IPS-20b (cell line): Measurements from ENCODE around the gene NFATC2IP.
A peak's percentile ranks its signal among the peaks of the same experiment; 100 is the strongest.
"Not testable (repeated sequence)": the region's sequence is repeated elsewhere in the genome, so short reads cannot be mapped to it uniquely, and the experiment has no call there.

Experiments used
- H3K27ac ChIP-seq: one replicate; pipeline ENCODE4 v1.5.1; 2013; ENCODE audit warnings: low read length
- H3K27me3 ChIP-seq: 2 replicates; pipeline ENCODE4 v1.6.1; 2013; ENCODE audit warnings: mild to moderate bottlenecking, low read length, inconsistent platforms; ENCODE audit not compliant: insufficient read depth
- H3K36me3 ChIP-seq: 2 replicates; pipeline ENCODE4 v1.6.1; 2013; ENCODE audit warnings: low read depth, mild to moderate bottlenecking, inconsistent platforms, low read length, moderate library complexity; ENCODE audit not compliant: insufficient read depth
- H3K4me1 ChIP-seq: 2 replicates; pipeline ENCODE4 v1.6.1; 2013; ENCODE audit warnings: mild to moderate bottlenecking, control low read depth, inconsistent platforms, low read length, moderate library complexity; ENCODE audit not compliant: insufficient read depth
- H3K4me3 ChIP-seq: 2 replicates; pipeline ENCODE4 v1.5.1; 2013; ENCODE audit warnings: mild to moderate bottlenecking, low read length, inconsistent platforms
- H3K9ac ChIP-seq: 2 replicates; pipeline ENCODE4 v1.6.1; 2013; ENCODE audit warnings: low read depth, mild to moderate bottlenecking, inconsistent platforms, low read length, moderate library complexity
- H3K9me3 ChIP-seq: 2 replicates; pipeline ENCODE4 v1.6.1; 2013; ENCODE audit warnings: mild to moderate bottlenecking, low read depth, low read length, inconsistent platforms; ENCODE audit not compliant: insufficient read depth

NFATC2IP gene

GRCh38 chr16:28930203-28930602 lies 20.5 kb upstream of the NFATC2IP start:
- Histone ChIP-seq H3K4me1 (no peaks in the 10 kb centered on the region), H3K27ac (no peak overlapping the region), H3K9ac (no peak overlapping the region), H3K36me3 (no peaks in the 10 kb centered on the region), H3K27me3 (no peaks in the 10 kb centered on the region), H3K4me3 (no peak overlapping the region), H3K9me3 (no peaks in the 10 kb centered on the region)

GRCh38 chr16:28930652-28931051 lies 20.1 kb upstream of the NFATC2IP start:
- Histone ChIP-seq H3K9me3 (no peaks in the 10 kb centered on the region), H3K4me3 (no peak overlapping the region), H3K36me3 (no peaks in the 10 kb centered on the region), H3K27ac (no peak overlapping the region), H3K27me3 (no peaks in the 10 kb centered on the region), H3K9ac (no peak overlapping the region), H3K4me1 (no peaks in the 10 kb centered on the region)

- Histone ChIP-seq H3K4me3 (no peak within 1 kb of the TSS), H3K36me3 (no peaks in the 10 kb centered on the region), H3K27me3 (no peaks in the 10 kb centered on the region), H3K9me3 (no peaks in the 10 kb centered on the region), H3K4me1 (no peaks in the 10 kb centered on the region), H3K27ac (no peak within 1 kb of the TSS), H3K9ac (no peak within 1 kb of the TSS)
Observed at GRCh38 chr16:28931801-28932225, 18.9 kb upstream of the NFATC2IP start, which contains the start of gene CD19. CD19 (plus strand) TSS chr16:28931971; CDS start chr16:28932001, 30 bp downstream.

DNA sequence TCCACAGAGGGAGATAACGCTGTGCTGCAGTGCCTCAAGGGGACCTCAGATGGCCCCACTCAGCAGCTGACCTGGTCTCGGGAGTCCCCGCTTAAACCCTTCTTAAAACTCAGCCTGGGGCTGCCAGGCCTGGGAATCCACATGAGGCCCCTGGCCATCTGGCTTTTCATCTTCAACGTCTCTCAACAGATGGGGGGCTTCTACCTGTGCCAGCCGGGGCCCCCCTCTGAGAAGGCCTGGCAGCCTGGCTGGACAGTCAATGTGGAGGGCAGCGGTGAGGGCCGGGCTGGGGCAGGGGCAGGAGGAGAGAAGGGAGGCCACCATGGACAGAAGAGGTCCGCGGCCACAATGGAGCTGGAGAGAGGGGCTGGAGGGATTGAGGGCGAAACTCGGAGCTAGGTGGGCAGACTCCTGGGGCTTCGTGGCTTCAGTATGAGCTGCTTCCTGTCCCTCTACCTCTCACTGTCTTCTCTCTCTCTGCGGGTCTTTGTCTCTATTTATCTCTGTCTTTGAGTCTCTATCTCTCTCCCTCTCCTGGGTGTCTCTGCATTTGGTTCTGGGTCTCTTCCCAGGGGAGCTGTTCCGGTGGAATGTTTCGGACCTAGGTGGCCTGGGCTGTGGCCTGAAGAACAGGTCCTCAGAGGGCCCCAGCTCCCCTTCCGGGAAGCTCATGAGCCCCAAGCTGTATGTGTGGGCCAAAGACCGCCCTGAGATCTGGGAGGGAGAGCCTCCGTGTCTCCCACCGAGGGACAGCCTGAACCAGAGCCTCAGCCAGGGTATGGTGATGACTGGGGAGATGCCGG lies 18.2 kb upstream of the NFATC2IP start:
- Histone ChIP-seq H3K36me3 (no peaks in the 10 kb centered on the region), H3K9ac (no peak overlapping the region), H3K9me3 (no peaks in the 10 kb centered on the region), H3K4me1 (no peaks in the 10 kb centered on the region), H3K27ac (no peak overlapping the region), H3K4me3 (no peak overlapping the region), H3K27me3 (no peaks in the 10 kb centered on the region)

DNA sequence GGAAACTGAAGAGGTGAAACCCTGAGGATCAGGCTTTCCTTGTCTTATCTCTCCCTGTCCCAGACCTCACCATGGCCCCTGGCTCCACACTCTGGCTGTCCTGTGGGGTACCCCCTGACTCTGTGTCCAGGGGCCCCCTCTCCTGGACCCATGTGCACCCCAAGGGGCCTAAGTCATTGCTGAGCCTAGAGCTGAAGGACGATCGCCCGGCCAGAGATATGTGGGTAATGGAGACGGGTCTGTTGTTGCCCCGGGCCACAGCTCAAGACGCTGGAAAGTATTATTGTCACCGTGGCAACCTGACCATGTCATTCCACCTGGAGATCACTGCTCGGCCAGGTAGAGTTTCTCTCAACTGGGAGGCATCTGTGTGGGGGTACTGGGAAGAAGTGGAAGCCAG lies 17.6 kb upstream of the NFATC2IP start:
- no peak overlapping the region for H3K4me3 ChIP-seq
- no peaks in the 10 kb centered on the region for H3K9me3 ChIP-seq
- no peak overlapping the region for H3K9ac ChIP-seq
- no peaks in the 10 kb centered on the region for H3K4me1 ChIP-seq
- H3K36me3 ChIP-seq = no peaks in the 10 kb centered on the region
- H3K27ac ChIP-seq = no peak overlapping the region
- H3K27me3 ChIP-seq = no peaks in the 10 kb centered on the region

DNA sequence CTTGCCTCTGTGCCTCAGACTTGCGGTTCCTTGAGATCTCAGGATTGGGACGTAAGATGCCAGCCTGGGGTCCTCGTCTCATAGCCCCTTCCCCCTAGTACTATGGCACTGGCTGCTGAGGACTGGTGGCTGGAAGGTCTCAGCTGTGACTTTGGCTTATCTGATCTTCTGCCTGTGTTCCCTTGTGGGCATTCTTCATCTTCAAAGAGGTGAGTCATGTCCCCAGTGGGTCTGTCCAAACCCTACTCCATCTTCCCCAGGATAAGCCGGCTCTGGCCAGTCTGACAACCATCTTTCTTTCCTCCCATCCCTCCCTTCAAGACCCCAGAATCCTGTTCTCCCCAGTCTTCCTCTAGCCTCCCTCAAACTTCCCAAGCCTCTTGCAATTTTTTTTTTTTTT lies 15.4 kb upstream of the NFATC2IP start:
- Histone ChIP-seq H3K4me1 (no peaks in the 10 kb centered on the region), H3K27ac (no peak overlapping the region), H3K9ac (no peak overlapping the region), H3K4me3 (no peak overlapping the region), H3K9me3 (no peaks in the 10 kb centered on the region), H3K27me3 (no peaks in the 10 kb centered on the region), H3K36me3 (no peaks in the 10 kb centered on the region)

GRCh38 chr16:28935924-28936783 lies 14.6 kb upstream of the NFATC2IP start:
- H3K27ac ChIP-seq = no peak overlapping the region
- no peaks in the 10 kb centered on the region for H3K27me3 ChIP-seq
- no peaks in the 10 kb centered on the region for H3K9me3 ChIP-seq
- no peak overlapping the region for H3K9ac ChIP-seq
- peak overlapping the region; percentile 56; the same call in 1 of the 2 replicates for H3K4me3 ChIP-seq
- H3K4me1 ChIP-seq = no peaks in the 10 kb centered on the region
- H3K36me3 ChIP-seq = no peaks in the 10 kb centered on the region

DNA sequence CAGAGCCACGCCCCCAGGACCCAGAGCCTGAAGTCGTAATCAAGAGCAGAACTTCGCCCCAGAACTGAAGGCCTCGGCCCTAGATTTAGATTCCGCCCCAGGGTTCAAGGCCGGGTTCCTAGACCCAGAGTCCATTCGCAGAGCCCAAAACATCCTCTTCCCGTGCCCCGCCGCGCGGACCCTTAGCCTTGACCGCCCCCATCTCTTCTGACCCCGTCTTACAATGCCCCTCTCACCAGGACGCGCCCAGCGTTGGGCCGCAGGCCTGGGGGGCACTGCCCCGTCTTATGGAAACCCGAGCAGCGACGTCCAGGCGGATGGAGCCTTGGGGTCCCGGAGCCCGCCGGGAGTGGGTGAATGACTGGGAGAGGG lies 14.0 kb upstream of the NFATC2IP start:
- H3K36me3 ChIP-seq = no peaks in the 10 kb centered on the region
- H3K27me3 ChIP-seq = no peaks in the 10 kb centered on the region
- H3K9ac ChIP-seq = no peak overlapping the region
- no peaks in the 10 kb centered on the region for H3K9me3 ChIP-seq
- no peak overlapping the region for H3K27ac ChIP-seq
- no peak overlapping the region for H3K4me3 ChIP-seq
- H3K4me1 ChIP-seq = no peaks in the 10 kb centered on the region

DNA sequence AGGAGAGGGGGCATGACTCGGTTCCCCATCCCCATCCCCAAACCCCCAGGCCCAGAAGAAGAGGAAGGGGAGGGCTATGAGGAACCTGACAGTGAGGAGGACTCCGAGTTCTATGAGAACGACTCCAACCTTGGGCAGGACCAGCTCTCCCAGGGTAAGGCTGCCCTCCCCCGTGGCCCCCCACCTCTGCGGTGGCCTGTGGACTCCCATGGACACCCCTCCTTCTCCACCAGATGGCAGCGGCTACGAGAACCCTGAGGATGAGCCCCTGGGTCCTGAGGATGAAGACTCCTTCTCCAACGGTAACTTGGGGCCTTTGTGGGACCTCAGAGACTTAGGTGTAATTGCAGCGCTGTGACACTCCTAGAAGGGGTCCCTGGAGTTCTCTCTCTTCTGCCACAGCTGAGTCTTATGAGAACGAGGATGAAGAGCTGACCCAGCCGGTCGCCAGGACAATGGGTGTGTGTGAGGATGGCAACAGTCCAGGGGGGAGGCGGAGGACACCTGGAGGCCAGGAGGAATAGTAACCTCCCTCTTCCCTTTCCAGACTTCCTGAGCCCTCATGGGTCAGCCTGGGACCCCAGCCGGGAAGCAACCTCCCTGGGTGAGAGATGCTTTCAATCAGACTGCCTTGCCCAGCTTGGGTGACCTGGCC lies 13.4 kb upstream of the NFATC2IP start:
- H3K27me3 ChIP-seq = no peaks in the 10 kb centered on the region
- no peak overlapping the region for H3K4me3 ChIP-seq
- no peak overlapping the region for H3K27ac ChIP-seq
- no peaks in the 10 kb centered on the region for H3K36me3 ChIP-seq
- H3K4me1 ChIP-seq = no peaks in the 10 kb centered on the region
- H3K9me3 ChIP-seq = no peaks in the 10 kb centered on the region
- no peak overlapping the region for H3K9ac ChIP-seq

DNA sequence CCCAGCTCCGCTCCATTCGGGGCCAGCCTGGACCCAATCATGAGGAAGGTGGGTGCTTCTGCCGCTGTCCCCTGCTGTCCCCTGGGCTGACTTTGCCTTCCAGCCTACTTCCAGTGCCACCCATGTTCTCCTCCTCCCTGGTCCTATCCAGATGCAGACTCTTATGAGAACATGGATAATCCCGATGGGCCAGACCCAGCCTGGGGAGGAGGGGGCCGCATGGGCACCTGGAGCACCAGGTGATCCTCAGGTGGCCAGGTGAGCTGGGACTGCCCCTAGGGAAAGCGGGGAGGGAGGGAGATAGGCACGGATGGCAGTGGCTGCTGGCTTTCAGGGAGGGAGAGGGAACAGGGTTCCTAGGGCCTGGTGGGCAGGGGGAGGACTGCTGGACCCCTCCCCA lies 12.0 kb upstream of the NFATC2IP start:
- H3K36me3 ChIP-seq = no peaks in the 10 kb centered on the region
- no peak overlapping the region for H3K9ac ChIP-seq
- H3K4me3 ChIP-seq = no peak overlapping the region
- no peak overlapping the region for H3K27ac ChIP-seq
- H3K27me3 ChIP-seq = no peaks in the 10 kb centered on the region
- H3K9me3 ChIP-seq = no peaks in the 10 kb centered on the region
- H3K4me1 ChIP-seq = no peaks in the 10 kb centered on the region

DNA sequence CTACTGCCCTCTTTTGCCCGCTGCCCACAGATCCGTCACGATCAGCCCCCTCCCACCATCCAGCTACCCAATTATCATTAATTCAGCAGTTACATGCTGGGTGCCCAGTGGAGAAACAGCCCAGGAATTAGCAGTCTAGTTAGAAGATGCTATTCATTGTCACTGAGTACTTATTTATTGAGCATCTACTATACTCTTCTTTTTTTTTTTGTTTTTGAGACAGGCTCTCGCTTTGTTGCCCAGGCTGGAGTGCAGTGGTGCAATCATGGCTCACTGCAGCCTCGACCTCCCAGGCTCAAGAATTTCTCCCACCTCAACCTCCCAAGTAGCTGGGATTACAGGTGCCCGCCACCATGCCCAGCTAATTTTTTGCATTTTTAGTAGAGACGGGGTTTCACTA lies 10.9 kb upstream of the NFATC2IP start:
- not testable (repeated sequence) for H3K4me3 ChIP-seq, H3K36me3 ChIP-seq, H3K9me3 ChIP-seq, H3K27me3 ChIP-seq, H3K4me1 ChIP-seq, H3K9ac ChIP-seq, H3K27ac ChIP-seq
